Gastroesophageal sphincter (tissue), 3 donors: ENCODE results near the gene ZNF385D.

Experiments used
- CTCF ChIP-seq, 4 experiments: fragments of 200-600 bp in 2 of 4; fragments of 450-650 bp in 2 of 4; sonication (generic) in 1 of 4; IDR thresholded peaks; one replicate each; pipeline ENCODE4 v1.5.1; 2017 to 2019; ENCODE audit warnings: antibody characterized with exemption in 4 of 4, mild to moderate bottlenecking in 2 of 4, moderate library complexity in 2 of 4
- POLR2AphosphoS5 ChIP-seq: sonication (generic); formaldehyde crosslinking; IDR thresholded peaks from one replicate; pipeline ENCODE4 v1.6.1; 2017; ENCODE audit warnings: antibody characterized with exemption

GRCh38 chr3:21751886-21752285, 876 bp upstream of the ZNF385D start:
- TF ChIP-seq POLR2AphosphoS5 (no peak), CTCF (IDR thresholded peaks at IDR 0.05) (no peak)
